OCI-LY1 (cell line): ENCODE data around the gene DENND5A.

ENCODE experiments used
- H2AFZ ChIP-seq: fragments of 200-600 bp; sonication (generic), shearing (Covaris generic); 2 replicates; pipeline ENCODE4 v1.6.0; 2014; ENCODE audit warnings: antibody characterized with exemption, mild to moderate bottlenecking, low read length
- H3F3A ChIP-seq: fragments of 200-600 bp; sonication (generic), shearing (Covaris generic); 2 replicates; pipeline ENCODE4 v1.6.0; 2014; ENCODE audit warnings: mild to moderate bottlenecking, antibody characterized with exemption, low read length, moderate library complexity; ENCODE audit not compliant: insufficient read depth
- H3K27ac ChIP-seq: fragments of 200-600 bp; sonication (generic); 2 replicates; pipeline ENCODE4 v1.5.1; 2014; ENCODE audit warnings: low read length, mixed run types, mild to moderate bottlenecking, low read depth; ENCODE audit not compliant: poor library complexity, severe bottlenecking
- H3K27me3 ChIP-seq: fragments of 200-600 bp; sonication (generic); 2 replicates; pipeline ENCODE4 v1.6.0; 2014; ENCODE audit warnings: antibody characterized with exemption, mild to moderate bottlenecking, low read length, moderate library complexity; ENCODE audit not compliant: insufficient read depth
- H3K36me3 ChIP-seq: fragments of 200-600 bp; sonication (generic); 2 replicates; pipeline ENCODE4 v1.6.1; 2014; ENCODE audit warnings: mild to moderate bottlenecking, antibody characterized with exemption, low read length, moderate library complexity, mixed read lengths; ENCODE audit not compliant: insufficient read depth
- H3K4me1 ChIP-seq: fragments of 200-600 bp; sonication (generic); 2 replicates; pipeline ENCODE4 v1.5.1; 2014; ENCODE audit warnings: mild to moderate bottlenecking, low read length, moderate library complexity; ENCODE audit not compliant: insufficient read depth, severe bottlenecking
- H3K4me2 ChIP-seq: fragments of 200-600 bp; sonication (generic), shearing (Covaris generic); 2 replicates; pipeline ENCODE4 v1.6.1; 2014; ENCODE audit warnings: low read length
- H3K4me3 ChIP-seq: fragments of 200-600 bp; sonication (generic); 2 replicates; pipeline ENCODE4 v1.5.1; 2014; ENCODE audit warnings: low read length, low read depth, mild to moderate bottlenecking, mixed read lengths; ENCODE audit not compliant: poor library complexity, severe bottlenecking
- H3K79me2 ChIP-seq: fragments of 200-600 bp; shearing (Covaris generic); 2 replicates; pipeline ENCODE4 v1.6.1; 2016; ENCODE audit warnings: mixed run types, low read length, mixed read lengths; ENCODE audit not compliant: insufficient read depth
- H3K9ac ChIP-seq: fragments of 200-600 bp; sonication (generic), shearing (Covaris generic); 2 replicates; pipeline ENCODE4 v1.6.1; 2014; ENCODE audit warnings: mild to moderate bottlenecking, low read length, mixed read lengths
- H3K9me2 ChIP-seq: fragments of 200-600 bp; sonication (generic), shearing (Covaris generic); 2 replicates; pipeline ENCODE4 v1.6.1; 2014; ENCODE audit warnings: low read depth, mild to moderate bottlenecking, low read length, mixed read lengths
- H3K9me3 ChIP-seq: fragments of 200-600 bp; shearing (Covaris generic); 2 replicates; pipeline ENCODE4 v1.6.1; 2014; ENCODE audit warnings: low read length, mixed read lengths
- H4K20me1 ChIP-seq: fragments of 200-600 bp; sonication (generic), shearing (Covaris generic); 2 replicates; pipeline ENCODE4 v1.6.0; 2016; ENCODE audit warnings: mild to moderate bottlenecking, low read length; ENCODE audit not compliant: insufficient read depth
- EZH2 ChIP-seq: fragments of 200-600 bp; sonication (generic), shearing (Covaris generic); IDR thresholded peaks from 2 replicates; pipeline ENCODE4 v1.8.0; 2017; ENCODE audit warnings: borderline replicate concordance, mixed run types, mild to moderate bottlenecking, antibody characterized with exemption, low read length, moderate library complexity, mixed read lengths
- TF ChIP-seq, protein P1 (sequence below): fragments of 200-600 bp; sonication (generic), shearing (Covaris generic); IDR thresholded peaks from 2 replicates; pipeline ENCODE4 v1.5.1; 2017; ENCODE audit warnings: mild to moderate bottlenecking, antibody characterized with exemption, low read length, moderate library complexity, mixed read lengths

The DENND5A gene

GRCh38 chr11:9150501-9150900 lies 114.6 kb downstream of the DENND5A start:
- Histone ChIP-seq H4K20me1 (no peaks in the 10 kb centered on the region), H3K9me2 (no peaks in the 10 kb centered on the region), H3K9me3 (no peaks in the 10 kb centered on the region), H3K36me3 (no peaks in the 10 kb centered on the region), H3K79me2 (no peaks in the 10 kb centered on the region), H3K27me3 (no peaks in the 10 kb centered on the region), H3K27ac (no peak overlapping the region), H3K9ac (no peak overlapping the region), H2AFZ (no peak overlapping the region), H3K4me3 (no peak overlapping the region), H3K4me1 (no peaks in the 10 kb centered on the region), H3F3A (no peaks in the 10 kb centered on the region), H3K4me2 (no peak overlapping the region)
- no peak for TF ChIP-seq EZH2
- TF ChIP-seq, protein P1, sequence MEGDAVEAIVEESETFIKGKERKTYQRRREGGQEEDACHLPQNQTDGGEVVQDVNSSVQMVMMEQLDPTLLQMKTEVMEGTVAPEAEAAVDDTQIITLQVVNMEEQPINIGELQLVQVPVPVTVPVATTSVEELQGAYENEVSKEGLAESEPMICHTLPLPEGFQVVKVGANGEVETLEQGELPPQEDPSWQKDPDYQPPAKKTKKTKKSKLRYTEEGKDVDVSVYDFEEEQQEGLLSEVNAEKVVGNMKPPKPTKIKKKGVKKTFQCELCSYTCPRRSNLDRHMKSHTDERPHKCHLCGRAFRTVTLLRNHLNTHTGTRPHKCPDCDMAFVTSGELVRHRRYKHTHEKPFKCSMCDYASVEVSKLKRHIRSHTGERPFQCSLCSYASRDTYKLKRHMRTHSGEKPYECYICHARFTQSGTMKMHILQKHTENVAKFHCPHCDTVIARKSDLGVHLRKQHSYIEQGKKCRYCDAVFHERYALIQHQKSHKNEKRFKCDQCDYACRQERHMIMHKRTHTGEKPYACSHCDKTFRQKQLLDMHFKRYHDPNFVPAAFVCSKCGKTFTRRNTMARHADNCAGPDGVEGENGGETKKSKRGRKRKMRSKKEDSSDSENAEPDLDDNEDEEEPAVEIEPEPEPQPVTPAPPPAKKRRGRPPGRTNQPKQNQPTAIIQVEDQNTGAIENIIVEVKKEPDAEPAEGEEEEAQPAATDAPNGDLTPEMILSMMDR, result no peak

GRCh38 chr11:9148727-9149126 lies 116.4 kb downstream of the DENND5A start:
- H3K36me3 ChIP-seq, result peaks cover 3% of the 10 kb centered on the region; the same call in 1 of the 2 replicates
- H3K79me2 ChIP-seq, result no peaks in the 10 kb centered on the region
- H3K27ac ChIP-seq, result no peak overlapping the region
- no peaks in the 10 kb centered on the region for H3K9me2 ChIP-seq
- no peak overlapping the region for H3K4me3 ChIP-seq
- H4K20me1 ChIP-seq, result no peaks in the 10 kb centered on the region
- no peaks in the 10 kb centered on the region for H3K9me3 ChIP-seq
- no peaks in the 10 kb centered on the region for H3K27me3 ChIP-seq
- TF ChIP-seq, protein P1, result no peak
- TF ChIP-seq EZH2, result no peak
- no peaks in the 10 kb centered on the region for H3K4me1 ChIP-seq
- H3F3A ChIP-seq, result no peaks in the 10 kb centered on the region
- H2AFZ ChIP-seq, result no peak overlapping the region
- no peak overlapping the region for H3K9ac ChIP-seq
- H3K4me2 ChIP-seq, result no peak overlapping the region

DNA sequence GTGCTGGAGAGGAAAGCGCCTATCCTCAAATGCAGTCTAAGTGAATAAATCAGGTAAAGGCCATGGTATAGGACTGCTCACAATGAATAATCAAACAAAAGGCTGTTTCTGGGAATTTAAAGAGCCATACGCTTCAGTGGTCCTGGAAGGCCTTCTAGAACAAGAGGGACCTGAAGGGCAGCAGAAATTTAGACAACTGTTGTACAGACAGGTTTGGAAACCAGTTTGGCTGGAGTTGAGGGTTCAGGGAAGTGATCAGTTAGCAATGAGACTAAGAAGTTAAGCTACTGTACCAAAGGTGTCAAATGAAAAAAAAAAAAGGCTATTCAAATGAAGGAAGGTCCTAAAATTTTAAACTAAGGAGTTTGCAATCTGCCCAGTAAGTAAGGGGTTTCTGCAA lies 117.1 kb downstream of the DENND5A start:
- Histone ChIP-seq H2AFZ (no peak overlapping the region), H3K4me1 (no peaks in the 10 kb centered on the region), H4K20me1 (no peaks in the 10 kb centered on the region), H3K79me2 (no peaks in the 10 kb centered on the region), H3K9me3 (no peaks in the 10 kb centered on the region), H3K36me3 (peaks cover 3% of the 10 kb centered on the region; the same call in 1 of the 2 replicates), H3K4me2 (no peak overlapping the region), H3F3A (no peaks in the 10 kb centered on the region), H3K9ac (no peak overlapping the region), H3K4me3 (no peak overlapping the region), H3K27me3 (no peaks in the 10 kb centered on the region), H3K9me2 (no peaks in the 10 kb centered on the region), H3K27ac (no peak overlapping the region)
- TF ChIP-seq EZH2, result no peak
- TF ChIP-seq, protein P1, result no peak
